H9 (cell line): ENCODE results near the gene DSC2. TPM values are rescaled to one million over a fixed set of nuclear protein-coding genes. Genes with fewer than 3 reads are reported as not detected.

ENCODE experiments used
- DNase-seq: peaks from one replicate; pipeline ENCODE4 v3.0.0-alpha.2; 2017
- H2AFZ ChIP-seq: one replicate; pipeline ENCODE4 v1.6.1; 2013; ENCODE audit warnings: mild to moderate bottlenecking, low read length, control low read depth, moderate library complexity
- H2AK5ac ChIP-seq: 2 replicates; pipeline ENCODE4 v1.6.1; 2013; ENCODE audit warnings: low read length, control low read depth, mixed read lengths; ENCODE audit not compliant: insufficient read length
- H2BK120ac ChIP-seq: one replicate; pipeline ENCODE4 v1.6.1; 2013; ENCODE audit warnings: low read depth, mild to moderate bottlenecking, low read length, control low read depth, inconsistent platforms; ENCODE audit not compliant: poor library complexity, severe bottlenecking
- H2BK12ac ChIP-seq: 2 replicates; pipeline ENCODE4 v1.6.1; 2013; ENCODE audit warnings: low read length, control low read depth, mixed read lengths, low read depth; ENCODE audit not compliant: insufficient read length
- H2BK15ac ChIP-seq: 2 replicates; pipeline ENCODE4 v1.6.1; 2013; ENCODE audit warnings: low read depth, low read length, control low read depth
- H2BK20ac ChIP-seq: one replicate; pipeline ENCODE4 v1.6.1; 2013; ENCODE audit warnings: low read depth, mild to moderate bottlenecking, low read length, control low read depth, inconsistent platforms; ENCODE audit not compliant: poor library complexity, severe bottlenecking
- H2BK5ac ChIP-seq: 2 replicates; pipeline ENCODE4 v1.6.1; 2013; ENCODE audit warnings: low read length, control low read depth, mixed read lengths; ENCODE audit not compliant: insufficient read length
- H3K14ac ChIP-seq: 2 replicates; pipeline ENCODE4 v1.6.1; 2013; ENCODE audit warnings: low read length, control low read depth; ENCODE audit not compliant: insufficient read depth
- H3K18ac ChIP-seq: 2 replicates; pipeline ENCODE4 v1.6.1; 2013; ENCODE audit warnings: low read depth, mild to moderate bottlenecking, mixed read lengths, low read length, control low read depth; ENCODE audit not compliant: insufficient read length
- H3K23ac ChIP-seq: 2 replicates; pipeline ENCODE4 v1.6.1; 2013; ENCODE audit warnings: low read length, control low read depth, mixed read lengths, low read depth; ENCODE audit not compliant: insufficient read length
- H3K23me2 ChIP-seq: 2 replicates; pipeline ENCODE4 v1.6.1; 2013; ENCODE audit warnings: low read depth, mild to moderate bottlenecking, mixed read lengths, low read length, control low read depth; ENCODE audit not compliant: insufficient read length, poor library complexity, severe bottlenecking
- H3K27ac ChIP-seq: 2 replicates; pipeline ENCODE4 v1.5.1; 2013; ENCODE audit warnings: low read length, control low read depth, mixed read lengths, low read depth; ENCODE audit not compliant: insufficient read length
- H3K27me3 ChIP-seq: 2 replicates; pipeline ENCODE4 v1.6.1; 2013; ENCODE audit warnings: low read length, control low read depth, inconsistent platforms; ENCODE audit not compliant: insufficient read depth
- H3K4ac ChIP-seq: 2 replicates; pipeline ENCODE4 v1.6.1; 2013; ENCODE audit warnings: low read depth, mild to moderate bottlenecking, control low read depth, inconsistent platforms, low read length, moderate library complexity
- H3K4me1 ChIP-seq: 2 replicates; pipeline ENCODE4 v1.6.1; 2013; ENCODE audit warnings: low read length, control low read depth, inconsistent platforms; ENCODE audit not compliant: insufficient read depth
- H3K4me2 ChIP-seq: 2 replicates; pipeline ENCODE4 v1.6.1; 2013; ENCODE audit warnings: low read length, control low read depth, mixed read lengths; ENCODE audit not compliant: insufficient read length, insufficient read depth
- H3K56ac ChIP-seq: 2 replicates; pipeline ENCODE4 v1.6.1; 2013; ENCODE audit warnings: low read depth, mild to moderate bottlenecking, mixed read lengths, low read length, control low read depth; ENCODE audit not compliant: insufficient read length
- H3K79me1 ChIP-seq: 2 replicates; pipeline ENCODE4 v1.6.1; 2013; ENCODE audit warnings: low read depth, mild to moderate bottlenecking, moderate library complexity, low read length, control low read depth, inconsistent platforms; ENCODE audit not compliant: insufficient read depth, poor library complexity, severe bottlenecking
- H3K79me2 ChIP-seq: 2 replicates; pipeline ENCODE4 v1.6.1; 2013; ENCODE audit warnings: low read length, control low read depth, inconsistent platforms; ENCODE audit not compliant: insufficient read depth
- H3K9ac ChIP-seq: 2 replicates; pipeline ENCODE4 v1.6.1; 2013; ENCODE audit warnings: low read length, control low read depth, mixed read lengths; ENCODE audit not compliant: insufficient read length; ENCODE audit errors: extremely low read depth
- H3K9me3 ChIP-seq: one replicate; pipeline ENCODE4 v1.6.1; 2013; ENCODE audit warnings: low read depth, low read length, inconsistent platforms; ENCODE audit not compliant: control insufficient read depth
- H3T11ph ChIP-seq: one replicate; pipeline ENCODE4 v1.6.1; 2013; ENCODE audit warnings: mild to moderate bottlenecking, low read length, control low read depth, inconsistent platforms
- H4K20me1 ChIP-seq: one replicate; pipeline ENCODE4 v1.6.1; 2013; ENCODE audit not compliant: control insufficient read depth, insufficient read length, insufficient read depth
- H4K5ac ChIP-seq: 2 replicates; pipeline ENCODE4 v1.6.1; 2013; ENCODE audit warnings: low read depth, mild to moderate bottlenecking, mixed read lengths, low read length, control low read depth; ENCODE audit not compliant: insufficient read length
- H4K8ac ChIP-seq: replicated peaks from 2 replicates; pipeline ENCODE4 v1.6.1; 2013; ENCODE audit warnings: low read length, control low read depth, mixed read lengths, low read depth; ENCODE audit not compliant: insufficient read length
- H4K91ac ChIP-seq: 2 replicates; pipeline ENCODE4 v1.6.1; 2013; ENCODE audit warnings: low read depth, mild to moderate bottlenecking, moderate library complexity, mixed read lengths, low read length, control low read depth; ENCODE audit not compliant: insufficient read length
- H3K27ac Mint-ChIP-seq, 3 experiments: 2 replicates in 2 of 3; 3 replicates in 1 of 3; pipeline ENCODE4 v1.8.0; 2020 to 2021; ENCODE audit warnings: mixed read lengths in 3 of 3, mild to moderate bottlenecking in 1 of 3, moderate library complexity in 1 of 3
- H3K27me3 Mint-ChIP-seq: 2 replicates; pipeline ENCODE4 v1.8.0; 2021; ENCODE audit warnings: low read depth, mild to moderate bottlenecking, moderate library complexity, mixed read lengths
- H3K36me3 Mint-ChIP-seq, 3 experiments: 2 replicates in 2 of 3; 3 replicates in 1 of 3; pipeline ENCODE4 v1.8.0; 2020 to 2021; ENCODE audit warnings: low read depth in 3 of 3, mixed read lengths in 3 of 3; ENCODE audit not compliant: insufficient read depth in 1 of 3
- H3K4me1 Mint-ChIP-seq, 2 experiments: 2 replicates each; pipeline ENCODE4 v1.8.0; 2020; ENCODE audit warnings: mixed read lengths in 2 of 2
- H3K4me3 Mint-ChIP-seq, 2 experiments: 2 replicates in 1 of 2; 3 replicates in 1 of 2; pipeline ENCODE4 v1.8.0; 2020 to 2021; ENCODE audit warnings: mild to moderate bottlenecking in 2 of 2, mixed read lengths in 2 of 2, moderate library complexity in 1 of 2
- H3K9me3 Mint-ChIP-seq, 2 experiments: 2 replicates in 1 of 2; 3 replicates in 1 of 2; pipeline ENCODE4 v1.8.0; 2020; ENCODE audit warnings: mild to moderate bottlenecking in 2 of 2, mixed read lengths in 2 of 2, moderate library complexity in 1 of 2
- WGBS: extraction: QIAGEN DNeasy Blood & Tissue Kit; methylation state at CpG from one replicate; pipeline ENCODE4 v1.1.7; 2013; ENCODE audit warnings: missing lambda C conversion rate, low lambda C conversion rate, mixed read lengths; ENCODE audit not compliant: insufficient read length; ENCODE audit errors: extremely low coverage; 5-methylcytosine and 5-hydroxymethylcytosine counted together
- total RNA-seq: library from RNA; stranded (reverse); gene quantifications from 2 replicates; pipeline ENCODE4 v1.2.1, GENCODE V29; 2021
- TF ChIP-seq, protein P1 (sequence below): fragments of 200-600 bp; sonication (generic); conservative IDR thresholded peaks from 3 replicates; pipeline ENCODE4 v1.8.0; 2021; ENCODE audit warnings: antibody characterized with exemption, mild to moderate bottlenecking

Gene DSC2
- total RNA-seq, 1 experiment from 2014 or later: 26.1 TPM

DNA sequence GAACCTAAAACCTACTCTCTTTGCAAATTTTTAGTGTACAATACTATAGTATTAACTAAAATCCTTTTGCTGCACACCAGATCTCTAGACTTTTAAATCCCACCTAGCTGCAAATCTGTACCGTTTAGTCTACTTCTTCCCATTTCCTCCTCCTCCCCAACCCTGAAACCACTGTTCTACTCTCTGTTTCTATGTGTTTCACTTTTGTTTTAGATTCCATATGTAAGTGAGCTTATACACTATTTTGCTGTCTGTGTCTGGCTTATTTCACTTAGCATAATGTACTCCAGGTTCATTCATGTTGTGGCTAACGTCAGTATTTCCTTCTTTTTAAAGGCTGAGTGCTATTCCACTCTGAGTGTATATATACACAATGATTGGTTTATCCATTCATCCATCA, 18.4 kb upstream of the DSC2 start:
- no peak overlapping the region for H3K14ac ChIP-seq

More for the DNA sequence above, 18.4 kb upstream of the DSC2 start:
- Mint-ChIP-seq H3K4me3 (no peak overlapping the region), H3K27ac (no peak overlapping the region), H3K36me3 (no peaks in the 10 kb centered on the region), H3K27me3 (no peaks in the 10 kb centered on the region), H3K4me1 (peaks cover 11 to 14% of the 10 kb centered on the region in 2 experiments), H3K9me3 (peaks cover 0 to under 1% of the 10 kb centered on the region in 2 experiments; a peak in 1 of 5 replicates)
- no peak overlapping the region for H4K91ac ChIP-seq
- H2BK5ac ChIP-seq: no peak overlapping the region
- no peak overlapping the region for H3K27ac ChIP-seq
- no peak overlapping the region for H2BK20ac ChIP-seq
- no peaks in the 10 kb centered on the region for H3K23me2 ChIP-seq
- H2BK15ac ChIP-seq: no peak overlapping the region
- H2BK12ac ChIP-seq: no peak overlapping the region
- H2BK120ac ChIP-seq: no peak overlapping the region
- no peak overlapping the region for H3K4me2 ChIP-seq
- H3K9me3 ChIP-seq: no peaks in the 10 kb centered on the region
- no peaks in the 10 kb centered on the region for H4K20me1 ChIP-seq
- H3T11ph ChIP-seq: no peak overlapping the region
- TF ChIP-seq, protein P1, sequence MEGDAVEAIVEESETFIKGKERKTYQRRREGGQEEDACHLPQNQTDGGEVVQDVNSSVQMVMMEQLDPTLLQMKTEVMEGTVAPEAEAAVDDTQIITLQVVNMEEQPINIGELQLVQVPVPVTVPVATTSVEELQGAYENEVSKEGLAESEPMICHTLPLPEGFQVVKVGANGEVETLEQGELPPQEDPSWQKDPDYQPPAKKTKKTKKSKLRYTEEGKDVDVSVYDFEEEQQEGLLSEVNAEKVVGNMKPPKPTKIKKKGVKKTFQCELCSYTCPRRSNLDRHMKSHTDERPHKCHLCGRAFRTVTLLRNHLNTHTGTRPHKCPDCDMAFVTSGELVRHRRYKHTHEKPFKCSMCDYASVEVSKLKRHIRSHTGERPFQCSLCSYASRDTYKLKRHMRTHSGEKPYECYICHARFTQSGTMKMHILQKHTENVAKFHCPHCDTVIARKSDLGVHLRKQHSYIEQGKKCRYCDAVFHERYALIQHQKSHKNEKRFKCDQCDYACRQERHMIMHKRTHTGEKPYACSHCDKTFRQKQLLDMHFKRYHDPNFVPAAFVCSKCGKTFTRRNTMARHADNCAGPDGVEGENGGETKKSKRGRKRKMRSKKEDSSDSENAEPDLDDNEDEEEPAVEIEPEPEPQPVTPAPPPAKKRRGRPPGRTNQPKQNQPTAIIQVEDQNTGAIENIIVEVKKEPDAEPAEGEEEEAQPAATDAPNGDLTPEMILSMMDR: no peak
- no peak overlapping the region for H3K18ac ChIP-seq
- H3K4me1 ChIP-seq: peaks cover 6% of the 10 kb centered on the region; the same call in 1 of the 2 replicates
- H3K27me3 ChIP-seq: no peaks in the 10 kb centered on the region
- H3K79me2 ChIP-seq: no peaks in the 10 kb centered on the region
- no peak overlapping the region for H3K9ac ChIP-seq
- DNase-seq: no peak
- WGBS: no CpG with 5 or more reads among the region's 2 CpGs
- H2AK5ac ChIP-seq: no peak overlapping the region
- H3K56ac ChIP-seq: no peak overlapping the region
- no peak overlapping the region for H4K5ac ChIP-seq
- no peak overlapping the region for H3K4ac ChIP-seq
- H3K23ac ChIP-seq: no peak overlapping the region
- no peak overlapping the region for H4K8ac ChIP-seq
- H2AFZ ChIP-seq: no peak overlapping the region
- no peaks in the 10 kb centered on the region for H3K79me1 ChIP-seq
